T follicular helper cell (primary cell): ENCODE results near the gene PWWP2A.
"Not testable (repeated sequence)": the region's sequence is repeated elsewhere in the genome, so short reads cannot be mapped to it uniquely, and the experiment has no call there.

Experiments used
- DNase-seq: peaks from one replicate; pipeline ENCODE4 v3.0.0-alpha.2; 2020; ENCODE audit warnings: low read depth

The PWWP2A gene

DNA sequence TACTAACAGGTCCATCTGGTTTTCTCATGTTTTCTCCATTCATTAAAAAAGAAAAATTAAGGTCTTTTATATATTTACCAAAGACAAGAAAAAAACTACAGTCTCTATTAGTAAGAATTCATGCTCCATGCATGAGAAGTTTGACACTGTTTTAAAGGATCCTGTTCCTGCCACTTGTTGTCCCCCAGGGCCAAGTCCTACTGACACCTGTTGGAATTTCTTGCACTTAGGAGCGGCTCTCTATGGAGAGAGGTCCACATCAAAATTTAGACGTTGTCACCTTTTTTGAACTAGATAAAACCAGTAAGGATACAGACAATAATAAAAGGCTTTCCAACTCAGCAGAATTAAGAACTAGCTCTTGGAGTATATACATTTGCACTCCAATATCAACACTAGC is 42.3 kb downstream of the PWWP2A start:
- DNase-seq, result no peak

- no peak for DNase-seq
Observed at GRCh38 chr5:160075073-160075472, 44.2 kb downstream of the PWWP2A start.

DNA sequence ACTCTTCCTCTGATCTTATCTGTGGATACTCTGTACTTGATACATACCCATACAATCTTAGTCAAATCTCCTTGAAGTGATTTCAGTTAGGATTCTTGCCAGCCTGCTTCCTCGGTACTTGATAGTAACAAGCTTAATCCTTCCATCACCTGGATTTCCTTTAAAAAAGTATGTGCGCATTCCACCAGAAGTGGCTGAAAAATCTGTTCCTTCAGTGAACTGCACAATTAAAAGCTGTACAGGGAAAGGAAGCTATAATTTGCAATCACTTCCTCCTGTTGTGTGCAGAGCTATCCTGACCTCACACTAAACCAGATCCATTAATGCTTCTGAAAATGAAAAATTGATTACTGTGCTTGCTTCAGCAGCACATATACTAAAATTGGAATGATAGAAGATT is 47.3 kb downstream of the PWWP2A start:
- no peak for DNase-seq

DNA sequence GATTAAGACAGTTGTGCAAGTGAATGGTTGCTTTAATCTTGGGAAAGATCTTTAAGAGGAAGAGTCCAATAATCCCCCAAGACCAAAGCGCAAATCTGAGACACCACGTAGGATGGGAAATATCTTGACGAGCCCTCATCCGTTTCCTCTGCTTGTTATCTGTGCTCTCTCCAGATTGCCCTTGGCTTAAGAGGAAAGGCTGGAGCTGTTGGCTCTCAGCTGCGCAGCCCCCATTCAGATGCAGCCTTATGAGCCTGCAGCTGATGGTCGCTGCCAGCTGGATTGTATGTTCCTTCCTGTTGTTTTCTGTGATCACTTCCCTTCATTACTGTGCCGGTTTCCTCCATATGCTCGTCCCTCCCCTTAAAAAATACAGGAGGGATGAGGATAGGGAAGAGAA is 47.7 kb downstream of the PWWP2A start:
- no peak for DNase-seq

DNA sequence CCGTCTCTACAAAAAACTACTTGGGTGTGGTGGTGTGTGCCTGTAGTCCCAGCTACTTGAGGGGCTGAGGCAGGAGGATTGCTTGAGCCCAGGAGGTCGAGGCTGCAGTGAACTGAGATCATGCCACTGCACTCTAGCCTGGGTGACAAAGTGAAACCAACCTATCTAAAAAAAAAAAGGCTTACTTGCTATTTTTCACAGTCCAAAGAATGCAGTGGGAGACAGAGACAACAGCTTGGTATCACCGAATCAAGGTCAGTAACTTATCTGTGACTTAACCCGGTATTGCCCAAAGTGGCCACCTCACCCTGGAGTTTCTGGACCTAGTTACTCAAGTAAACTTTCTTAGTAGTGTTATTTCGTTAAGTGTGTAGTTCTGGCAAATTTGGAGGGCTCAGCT is 50.1 kb downstream of the PWWP2A start:
- DNase-seq, result not testable (repeated sequence)

GRCh38 chr5:160064995-160065614 is 54.1 kb downstream of the PWWP2A start:
- DNase-seq, result no peak

DNA sequence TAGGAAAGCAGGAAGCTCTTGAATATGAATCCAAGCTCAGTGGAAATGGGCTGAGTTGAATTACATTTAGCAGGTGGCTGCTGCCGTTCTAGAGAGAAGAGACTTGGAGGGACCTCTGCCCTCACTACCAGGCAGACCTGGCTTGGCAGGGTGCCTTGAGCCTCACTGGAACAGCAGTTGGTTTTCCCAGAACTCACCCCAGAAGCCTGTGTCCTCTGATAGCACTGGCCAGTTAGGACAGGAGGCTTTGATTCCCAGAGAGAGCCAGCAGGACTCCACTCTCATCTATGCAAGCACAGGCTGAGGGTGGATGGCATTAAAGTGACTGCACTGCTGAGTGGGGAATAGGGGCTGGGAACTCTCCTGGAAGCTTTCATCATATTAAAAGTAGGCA is 54.8 kb downstream of the PWWP2A start:
- no peak for DNase-seq

DNA sequence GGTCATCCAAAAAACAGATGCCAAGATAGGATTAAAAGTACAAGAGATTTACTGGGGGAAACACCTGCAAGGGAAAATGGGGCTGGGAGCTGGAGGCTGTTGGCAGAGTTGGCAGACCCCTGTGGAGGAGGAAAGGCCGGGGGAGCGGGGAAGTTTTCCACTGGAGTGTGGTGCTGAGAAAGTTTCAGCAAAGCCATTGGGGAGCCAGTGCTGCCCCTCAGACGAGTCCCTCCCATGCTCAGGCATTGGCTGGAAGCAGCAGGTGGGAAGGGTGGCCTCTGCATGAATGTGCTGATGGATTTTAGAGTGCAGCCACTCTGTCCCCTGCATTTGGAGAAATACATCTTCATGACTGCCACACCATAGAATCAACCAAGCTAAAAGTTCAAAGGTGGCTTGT is 57.5 kb downstream of the PWWP2A start:
- DNase-seq, result no peak

GRCh38 chr5:160060001-160060400 is 59.2 kb downstream of the PWWP2A start:
- DNase-seq, result no peak

GRCh38 chr5:160057256-160057655 is 62.0 kb downstream of the PWWP2A start:
- DNase-seq, result no peak

DNA sequence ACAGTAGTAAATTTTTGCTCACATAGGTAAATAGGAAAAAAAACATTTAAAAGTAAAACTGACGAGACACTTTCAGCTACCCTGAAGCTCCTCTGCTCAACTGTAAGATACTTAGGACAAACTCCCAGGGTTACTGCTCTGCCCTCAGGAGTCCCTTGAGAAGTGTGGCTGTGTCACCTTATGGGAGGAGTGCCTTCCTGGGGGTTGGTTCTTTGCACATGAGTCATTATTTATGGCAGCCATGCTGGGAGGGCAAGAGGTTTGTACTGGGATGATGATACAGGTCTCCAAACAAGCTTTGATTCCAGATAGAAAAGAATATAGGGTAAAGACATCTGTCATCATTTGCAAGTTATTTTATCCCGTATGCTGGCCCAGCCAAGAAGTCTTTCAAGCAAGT is 64.4 kb downstream of the PWWP2A start:
- DNase-seq, result no peak

DNA sequence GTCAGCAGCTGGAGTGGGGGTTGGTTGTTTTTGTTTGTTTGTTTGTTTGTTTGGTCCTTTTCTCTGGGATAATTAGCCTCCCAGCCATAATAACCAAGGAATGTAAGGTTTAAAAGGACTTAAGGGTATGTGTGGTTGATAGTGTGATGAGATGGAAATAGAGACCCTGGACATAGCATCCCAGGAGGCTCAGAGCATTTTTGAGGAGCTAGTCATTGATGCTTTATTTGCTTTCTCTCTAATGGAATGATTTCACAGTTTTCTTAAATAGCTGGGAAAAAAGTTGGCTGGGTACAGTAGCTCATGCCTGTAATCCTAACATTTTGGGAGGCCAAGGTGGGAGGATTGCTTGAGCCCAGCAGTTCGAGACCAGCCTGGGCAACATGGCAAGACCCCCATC is 65.2 kb downstream of the PWWP2A start:
- DNase-seq, result no peak

- DNase-seq, result no peak
Observed at GRCh38 chr5:160049099-160049498, 70.2 kb downstream of the PWWP2A start.

GRCh38 chr5:160048131-160048530 is 71.1 kb downstream of the PWWP2A start:
- no peak for DNase-seq

DNA sequence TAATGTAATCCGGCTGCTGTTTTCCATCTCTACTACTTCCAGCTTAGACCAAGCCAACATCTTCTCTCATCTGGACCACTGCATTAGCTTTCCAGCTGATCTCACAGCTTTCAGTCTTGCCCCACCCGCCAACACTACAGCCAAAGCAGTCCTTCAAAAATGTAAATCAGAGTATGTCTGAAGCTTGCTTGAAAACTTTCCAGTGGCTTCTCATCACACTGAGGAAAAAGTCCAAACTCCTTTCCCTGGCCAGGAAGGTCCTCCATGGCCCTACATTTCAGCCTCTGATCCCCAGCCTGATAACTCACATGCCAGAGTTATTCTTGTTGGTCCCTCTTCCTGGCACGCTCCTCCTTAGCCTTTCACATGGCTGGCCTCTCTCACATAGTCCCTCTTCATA is 71.8 kb downstream of the PWWP2A start:
- no peak for DNase-seq

DNA sequence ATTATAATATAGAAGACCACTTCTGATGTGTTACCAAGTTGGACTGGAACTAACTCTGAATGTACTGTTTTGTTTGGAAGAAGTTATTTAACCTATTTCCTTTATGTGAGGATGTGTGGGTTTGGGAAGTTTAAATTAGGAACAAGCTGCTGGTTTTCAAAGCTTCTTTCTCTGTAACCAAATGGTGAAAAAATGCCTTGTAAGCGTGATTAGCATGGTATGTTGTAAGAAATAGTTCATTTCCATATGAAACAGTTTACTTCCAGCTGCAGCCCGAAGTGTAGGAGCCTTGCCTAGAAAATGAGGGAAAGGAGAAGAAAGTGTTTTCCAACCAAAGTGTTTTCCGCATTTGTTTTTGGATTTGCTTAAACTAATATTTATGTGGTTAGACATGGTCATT is 74.3 kb downstream of the PWWP2A start:
- DNase-seq, result no peak

GRCh38 chr5:160044391-160044804 is 74.9 kb downstream of the PWWP2A start:
- DNase-seq, result no peak

DNA sequence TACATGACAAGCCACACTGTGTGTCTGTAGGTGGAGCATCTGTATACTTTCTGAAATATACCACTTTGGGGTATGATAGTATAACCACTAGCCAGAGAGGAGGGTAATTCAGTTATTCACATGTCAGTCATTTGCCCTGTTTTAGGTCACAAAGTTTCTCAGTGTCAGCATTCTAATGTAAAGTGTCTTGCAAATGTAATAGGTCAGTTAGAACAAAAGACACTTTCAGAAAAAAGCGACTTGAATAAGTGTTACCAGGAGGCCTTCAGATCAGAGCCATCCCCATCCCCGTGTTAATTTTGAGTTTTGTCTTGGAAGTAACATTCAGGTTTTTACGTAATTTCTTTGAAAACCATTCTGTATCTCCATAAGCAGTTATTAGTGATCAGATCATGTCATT is 76.6 kb downstream of the PWWP2A start:
- no peak for DNase-seq
